K562 (cell line): Measurements from ENCODE around the gene BANK1. TPM values are rescaled to one million over a fixed set of nuclear protein-coding genes. Genes with fewer than 3 reads are reported as not detected.

Source experiments
- ATAC-seq: fragments of 200-7000 bp; cut with Tn5 transposase; 3 replicates; pipeline ENCODE4 v1.9.1; 2020; ENCODE audit warnings: moderate library complexity
- BruUV-seq: library from RNA; stranded (reverse); fragments of 400-500 nt; replicated peaks from 2 replicates; lab custom pipeline; 2021; lab: Mats Ljungman, UMichigan
- CTCF ChIA-PET: fragments of 300-600 bp; formaldehyde crosslinking; extraction: SDS; loops from one replicate; lab custom pipeline; 2021; ENCODE audit warnings: low intra/inter-chr PET ratio; lab: Yijun Ruan, JAX
- POLR2A ChIA-PET: fragments of 300-600, 350-650 bp; sonication (Branson Sonifier 250); formaldehyde crosslinking; extraction: SDS; loops from one replicate; lab custom pipeline; 2021; ENCODE audit warnings: antibody characterized with exemption, inconsistent platforms; lab: Yijun Ruan, JAX
- DNase-seq, 4 experiments: peaks; one replicate each; pipeline versions ENCODE4 v3.0.0 to v3.0.0-alpha.2; 2011 to 2018; ENCODE audit warnings: low spot score in 3 of 4, mixed read lengths in 3 of 4; ENCODE audit errors: extremely low read depth in 1 of 4
- FAIRE-seq: peaks from 2 replicates; lab custom pipeline; 2011; peaks lifted over from hg19 to GRCh38; lab: Jason Lieb, UNC
- H2AFZ ChIP-seq: 2 replicates; pipeline ENCODE4 v1.6.0; 2011; ENCODE audit warnings: low read depth, low read length, control low read depth, inconsistent platforms
- H3K27ac ChIP-seq: fragments of 200-600 bp; 3 replicates; pipeline ENCODE4 v1.8.0; 2011; ENCODE audit warnings: low read depth, mild to moderate bottlenecking, control low read depth, inconsistent platforms, low read length, moderate library complexity, mixed read lengths; ENCODE audit errors: extremely low read depth
- H3K27me3 ChIP-seq, 2 experiments: fragments of 300-600 bp in 1 of 2; 2 replicates in 1 of 2; 3 replicates in 1 of 2; pipeline versions ENCODE4 v1.6.0 to v1.8.0; 2011; ENCODE audit warnings: inconsistent platforms in 2 of 2, low read length in 2 of 2, mild to moderate bottlenecking in 1 of 2, mixed read lengths in 1 of 2, moderate library complexity in 1 of 2; ENCODE audit not compliant: control insufficient read depth in 2 of 2, insufficient read depth in 2 of 2
- H3K36me3 ChIP-seq: fragments of 300-600 bp; 3 replicates; pipeline ENCODE4 v1.8.0; 2011; ENCODE audit warnings: mild to moderate bottlenecking, low read length, inconsistent platforms; ENCODE audit not compliant: control insufficient read depth, insufficient read depth
- H3K4me1 ChIP-seq, 2 experiments: fragments of 200-600 bp in 1 of 2; replicated peaks in 1 of 2; 2 replicates in 1 of 2; 3 replicates in 1 of 2; pipeline versions ENCODE4 v1.5.1 to v1.8.0; 2011; ENCODE audit warnings: inconsistent platforms in 2 of 2, low read length in 2 of 2, mild to moderate bottlenecking in 1 of 2, mixed read lengths in 1 of 2, moderate library complexity in 1 of 2; ENCODE audit not compliant: control insufficient read depth in 2 of 2, insufficient read depth in 2 of 2
- H3K4me2 ChIP-seq: 2 replicates; pipeline ENCODE4 v1.6.1; 2011; ENCODE audit warnings: low read length, control low read depth, inconsistent platforms, mixed read lengths; ENCODE audit not compliant: insufficient read depth
- H3K4me3 ChIP-seq: fragments of 200-600 bp; sonication (generic), shearing (Covaris generic); 2 replicates; pipeline ENCODE4 v1.5.1; 2016; ENCODE audit warnings: control low read depth, inconsistent platforms
- H3K79me2 ChIP-seq: fragments of 200-600 bp; 3 replicates; pipeline ENCODE4 v1.8.0; 2011; ENCODE audit warnings: low read length, inconsistent platforms; ENCODE audit not compliant: control insufficient read depth, insufficient read depth
- H3K9ac ChIP-seq, 2 experiments: 2 replicates each; pipeline versions ENCODE4 v1.6.0 to v1.6.1; 2011; ENCODE audit warnings: low read depth in 2 of 2, low read length in 2 of 2, control low read depth in 1 of 2, inconsistent platforms in 1 of 2, mild to moderate bottlenecking in 1 of 2, mixed read lengths in 1 of 2; ENCODE audit not compliant: insufficient read depth in 1 of 2
- H3K9me1 ChIP-seq: one replicate; pipeline ENCODE4 v1.6.0; 2011; ENCODE audit warnings: inconsistent platforms, mild to moderate bottlenecking, low read length, moderate library complexity; ENCODE audit not compliant: control insufficient read depth, insufficient read depth
- H3K9me3 ChIP-seq: replicated peaks from 2 replicates; pipeline ENCODE4 v1.5.1; 2011; ENCODE audit warnings: low read depth, low read length, inconsistent platforms; ENCODE audit not compliant: control insufficient read depth, insufficient read depth
- H4K20me1 ChIP-seq: replicated peaks from 2 replicates; pipeline ENCODE4 v1.6.1; 2011; ENCODE audit warnings: low read length, inconsistent platforms, mixed read lengths; ENCODE audit not compliant: control insufficient read depth, insufficient read depth
- BMI1 ChIP-seq: fragments of 150-350 bp; IDR thresholded peaks from 2 replicates; pipeline ENCODE4 v1.6.1; 2014; ENCODE audit warnings: low read length
- CBX3 ChIP-seq, 2 experiments: IDR thresholded peaks; 1 replicate in 1 of 2; 2 replicates in 1 of 2; pipeline ENCODE4 v1.6.1; 2012; ENCODE audit warnings: inconsistent platforms in 2 of 2, low read length in 2 of 2, borderline replicate concordance in 1 of 2, control low read depth in 1 of 2
- EZH2 ChIP-seq: IDR thresholded peaks from 2 replicates; pipeline ENCODE4 v1.6.1; 2012; ENCODE audit warnings: low read depth, mild to moderate bottlenecking, inconsistent platforms, low read length, borderline replicate concordance
- FOXK2 ChIP-seq, 2 experiments: fragments of 450-650 bp; IDR thresholded peaks in 1 of 2; conservative IDR thresholded peaks in 1 of 2; 2 replicates each; pipeline ENCODE4 v1.6.1; 2016; ENCODE audit warnings: low read depth in 2 of 2, mild to moderate bottlenecking in 1 of 2
- HNRNPUL1 ChIP-seq: fragments of 200-400 bp; formaldehyde crosslinking; IDR thresholded peaks from 2 replicates; pipeline ENCODE4 v1.6.1; 2017; ENCODE audit warnings: low read length
- MIER1 ChIP-seq: fragments of 450-650 bp; IDR thresholded peaks from 2 replicates; pipeline ENCODE4 v1.6.1; 2016; ENCODE audit warnings: antibody characterized with exemption, mild to moderate bottlenecking, low read depth
- PCBP1 ChIP-seq: fragments of 200-400 bp; formaldehyde crosslinking; IDR thresholded peaks from 2 replicates; pipeline ENCODE4 v1.6.1; 2018; ENCODE audit warnings: mild to moderate bottlenecking, low read depth, low read length; ENCODE audit not compliant: poor library complexity, severe bottlenecking
- RAD21 ChIP-seq, 2 experiments: fragments of 250-450 bp in 1 of 2; fragments of 450-650 bp in 1 of 2; sonication (Bioruptor Pico) in 1 of 2; formaldehyde crosslinking in 1 of 2; IDR thresholded peaks in 1 of 2; conservative IDR thresholded peaks in 1 of 2; 2 replicates each; pipeline versions ENCODE4 v1.4.0 to v1.8.0; 2020 to 2022; ENCODE audit warnings: mild to moderate bottlenecking in 2 of 2, moderate library complexity in 1 of 2
- TAF1 ChIP-seq: IDR thresholded peaks from 2 replicates; pipeline ENCODE4 v1.6.1; 2011; ENCODE audit warnings: mild to moderate bottlenecking, low read length, moderate library complexity; ENCODE audit not compliant: insufficient read depth, control insufficient read depth, severe bottlenecking; ENCODE audit errors: extremely low read depth
- YBX1 ChIP-seq: fragments of 450-650 bp; IDR thresholded peaks from 2 replicates; pipeline ENCODE4 v1.7.1; 2016; ENCODE audit warnings: mild to moderate bottlenecking
- WGBS: fragments of 100-300 bp; shearing (Covaris generic); methylation state at CpG from one replicate; pipeline ENCODE4 v1.1.6; 2016; ENCODE audit warnings: low coverage, mixed read lengths; ENCODE audit not compliant: insufficient coverage; ENCODE audit errors: missing lambda C conversion rate; 5-methylcytosine and 5-hydroxymethylcytosine counted together
- in situ Hi-C: fragments of 300-500 bp; cut with MboI; formaldehyde crosslinking; loops from 4 replicates; pipeline ENCODE4 v1.15.0; 2018; ENCODE audit warnings: inconsistent platforms, mixed read lengths
- intact Hi-C: fragments of 100-400 bp; cut with micrococcal nuclease; formaldehyde crosslinking; loops from 2 replicates; pipeline ENCODE4 v1.14.2; 2022
- polyA plus RNA-seq, 8 experiments: library from polyadenylated mRNA; depleted of rRNA in 4 of 8; stranded (reverse) in 5 of 8; unstranded in 3 of 8; fragments of >200 nt; fragmentation: Nextera tagmentation in 2 of 8; fragmentation: Illumina TruSeq in 1 of 8; extraction: Ambion mirVana in 2 of 8; extraction: Trizol in 1 of 8; gene quantifications; 2 replicates each; pipeline versions ENCODE4 v1.2.1 to v1.2.3, GENCODE V29; 2011 to 2014; ENCODE audit warnings: inconsistent platforms in 1 of 8, missing spikeins in 1 of 8
- total RNA-seq, 7 experiments: library from RNA; depleted of rRNA in 6 of 7; stranded (reverse); fragments of >200 nt in 6 of 7; fragmentation: Illumina TruSeq in 2 of 7; extraction: Trizol in 2 of 7; gene quantifications; 2 replicates each; pipeline versions ENCODE4 v1.2.1 to v1.2.3, GENCODE V29; 2011 to 2021; ENCODE audit warnings: low replicate concordance in 1 of 7
- TF ChIP-seq, protein P1 (sequence below): sonication (generic); formaldehyde crosslinking; IDR thresholded peaks from 2 replicates; pipeline ENCODE4 v1.8.1; 2023; ENCODE audit warnings: mild to moderate bottlenecking, missing genetic modification reagents
- TF ChIP-seq, protein P2 (sequence below): sonication (generic); IDR thresholded peaks from 2 replicates; pipeline ENCODE4 v1.6.1; 2016
- TF ChIP-seq, protein P3 (sequence below): fragments of 250-450 bp; sonication (Bioruptor Pico); IDR thresholded peaks from 2 replicates; pipeline ENCODE4 v1.4.0; 2020; ENCODE audit warnings: mild to moderate bottlenecking, moderate library complexity, borderline replicate concordance

The BANK1 gene
- total and polyA plus RNA-seq, 9 of the 15 experiments (the other 6 are each of a cell fraction or from before 2014, with no cell fraction given): not detected

DNA sequence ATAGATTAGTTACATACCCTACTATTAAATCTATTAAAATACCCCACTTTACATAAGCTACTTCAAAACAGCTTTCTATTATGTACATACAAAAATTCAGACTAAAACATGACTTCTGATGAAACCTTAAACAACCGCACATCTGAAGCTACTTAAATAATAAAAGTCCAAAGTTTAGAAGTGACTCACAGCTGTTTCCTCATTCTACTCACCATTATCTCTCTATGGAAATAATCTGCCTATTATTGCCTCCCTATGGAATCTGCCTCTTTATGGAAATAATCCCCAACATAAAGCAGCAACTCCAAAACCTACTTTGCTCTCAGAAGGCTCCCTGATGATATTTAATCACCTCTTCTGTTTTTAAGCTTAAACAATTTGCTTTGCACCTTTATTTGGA lies 15.7 kb upstream of the BANK1 start (continued):
- TF ChIP-seq, protein P1, sequence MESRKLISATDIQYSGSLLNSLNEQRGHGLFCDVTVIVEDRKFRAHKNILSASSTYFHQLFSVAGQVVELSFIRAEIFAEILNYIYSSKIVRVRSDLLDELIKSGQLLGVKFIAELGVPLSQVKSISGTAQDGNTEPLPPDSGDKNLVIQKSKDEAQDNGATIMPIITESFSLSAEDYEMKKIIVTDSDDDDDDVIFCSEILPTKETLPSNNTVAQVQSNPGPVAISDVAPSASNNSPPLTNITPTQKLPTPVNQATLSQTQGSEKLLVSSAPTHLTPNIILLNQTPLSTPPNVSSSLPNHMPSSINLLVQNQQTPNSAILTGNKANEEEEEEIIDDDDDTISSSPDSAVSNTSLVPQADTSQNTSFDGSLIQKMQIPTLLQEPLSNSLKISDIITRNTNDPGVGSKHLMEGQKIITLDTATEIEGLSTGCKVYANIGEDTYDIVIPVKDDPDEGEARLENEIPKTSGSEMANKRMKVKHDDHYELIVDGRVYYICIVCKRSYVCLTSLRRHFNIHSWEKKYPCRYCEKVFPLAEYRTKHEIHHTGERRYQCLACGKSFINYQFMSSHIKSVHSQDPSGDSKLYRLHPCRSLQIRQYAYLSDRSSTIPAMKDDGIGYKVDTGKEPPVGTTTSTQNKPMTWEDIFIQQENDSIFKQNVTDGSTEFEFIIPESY: no peak
- no peak for TF ChIP-seq HNRNPUL1
- TF ChIP-seq YBX1: no peak
- no peak for TF ChIP-seq FOXK2 (conservative IDR thresholded peaks at IDR 0.05 in 1 of 2, IDR thresholded peaks at IDR 0.05 in 1 of 2; ENCODE audit: low read depth in 2 of 2)
- TF ChIP-seq MIER1: no peak
- TF ChIP-seq CBX3 (IDR thresholded peaks at IDR 0.05; ENCODE audit: borderline replicate concordance in 1 of 2, low read length in 2 of 2): no peak

DNA sequence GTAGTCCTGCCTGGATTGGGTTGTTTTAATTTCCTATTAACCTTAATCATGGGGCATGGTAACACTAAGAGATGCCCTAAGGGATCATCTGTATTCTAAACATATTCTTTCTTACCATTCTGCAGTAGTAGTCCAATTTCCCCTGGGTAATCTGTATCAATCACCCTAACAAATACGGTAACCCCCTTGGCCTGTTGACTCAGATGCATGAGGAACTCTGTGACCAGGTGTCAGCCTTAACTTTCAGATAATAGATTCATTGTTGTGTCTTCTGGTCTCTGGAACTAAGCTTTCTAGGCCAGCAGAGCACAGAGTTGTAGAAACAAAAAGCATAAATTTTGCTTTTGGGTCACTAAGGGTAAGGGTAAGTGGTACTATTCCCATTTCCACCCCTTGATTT lies 13.1 kb upstream of the BANK1 start:
- no peak overlapping the region for H3K9ac ChIP-seq
- POLR2A ChIA-PET: no interaction called here
- no peaks in the 10 kb centered on the region for H3K79me2 ChIP-seq
- no peak overlapping the region for H2AFZ ChIP-seq
- H3K27me3 ChIP-seq: no peaks in the 10 kb centered on the region
- DNase-seq: no peak
- no peak overlapping the region for H3K27ac ChIP-seq
- no peaks in the 10 kb centered on the region for H3K9me3 ChIP-seq
- no peaks in the 10 kb centered on the region for H3K9me1 ChIP-seq
- no peaks in the 10 kb centered on the region for H3K4me1 ChIP-seq
- no peak overlapping the region for H3K4me3 ChIP-seq
- intact Hi-C loops: no loop called here
- no TSS peak for BruUV-seq
- WGBS: 4% methylated on average over 1 of the region's 1 CpG
- CTCF ChIA-PET: no interaction called here
- no peak overlapping the region for H3K4me2 ChIP-seq
- no peak for ATAC-seq
- H3K36me3 ChIP-seq: no peaks in the 10 kb centered on the region
- no peaks in the 10 kb centered on the region for H4K20me1 ChIP-seq
- FAIRE-seq: no peak
- no peak for TF ChIP-seq EZH2
- TF ChIP-seq, protein P2, sequence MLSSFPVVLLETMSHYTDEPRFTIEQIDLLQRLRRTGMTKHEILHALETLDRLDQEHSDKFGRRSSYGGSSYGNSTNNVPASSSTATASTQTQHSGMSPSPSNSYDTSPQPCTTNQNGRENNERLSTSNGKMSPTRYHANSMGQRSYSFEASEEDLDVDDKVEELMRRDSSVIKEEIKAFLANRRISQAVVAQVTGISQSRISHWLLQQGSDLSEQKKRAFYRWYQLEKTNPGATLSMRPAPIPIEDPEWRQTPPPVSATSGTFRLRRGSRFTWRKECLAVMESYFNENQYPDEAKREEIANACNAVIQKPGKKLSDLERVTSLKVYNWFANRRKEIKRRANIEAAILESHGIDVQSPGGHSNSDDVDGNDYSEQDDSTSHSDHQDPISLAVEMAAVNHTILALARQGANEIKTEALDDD: no peak
- TF ChIP-seq, protein P3, sequence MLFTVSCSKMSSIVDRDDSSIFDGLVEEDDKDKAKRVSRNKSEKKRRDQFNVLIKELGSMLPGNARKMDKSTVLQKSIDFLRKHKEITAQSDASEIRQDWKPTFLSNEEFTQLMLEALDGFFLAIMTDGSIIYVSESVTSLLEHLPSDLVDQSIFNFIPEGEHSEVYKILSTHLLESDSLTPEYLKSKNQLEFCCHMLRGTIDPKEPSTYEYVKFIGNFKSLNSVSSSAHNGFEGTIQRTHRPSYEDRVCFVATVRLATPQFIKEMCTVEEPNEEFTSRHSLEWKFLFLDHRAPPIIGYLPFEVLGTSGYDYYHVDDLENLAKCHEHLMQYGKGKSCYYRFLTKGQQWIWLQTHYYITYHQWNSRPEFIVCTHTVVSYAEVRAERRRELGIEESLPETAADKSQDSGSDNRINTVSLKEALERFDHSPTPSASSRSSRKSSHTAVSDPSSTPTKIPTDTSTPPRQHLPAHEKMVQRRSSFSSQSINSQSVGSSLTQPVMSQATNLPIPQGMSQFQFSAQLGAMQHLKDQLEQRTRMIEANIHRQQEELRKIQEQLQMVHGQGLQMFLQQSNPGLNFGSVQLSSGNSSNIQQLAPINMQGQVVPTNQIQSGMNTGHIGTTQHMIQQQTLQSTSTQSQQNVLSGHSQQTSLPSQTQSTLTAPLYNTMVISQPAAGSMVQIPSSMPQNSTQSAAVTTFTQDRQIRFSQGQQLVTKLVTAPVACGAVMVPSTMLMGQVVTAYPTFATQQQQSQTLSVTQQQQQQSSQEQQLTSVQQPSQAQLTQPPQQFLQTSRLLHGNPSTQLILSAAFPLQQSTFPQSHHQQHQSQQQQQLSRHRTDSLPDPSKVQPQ: no peak
- no peak for TF ChIP-seq TAF1
- TF ChIP-seq PCBP1: no peak
- no peak for TF ChIP-seq RAD21 (CRISPR knock-in tag; conservative IDR thresholded peaks at IDR 0.05 in 1 of 2, IDR thresholded peaks at IDR 0.05 in 1 of 2)
- no peak for TF ChIP-seq BMI1
- in situ Hi-C loops: no loop called here
